ENCODE results near the gene STK32A.

The STK32A gene

DNA sequence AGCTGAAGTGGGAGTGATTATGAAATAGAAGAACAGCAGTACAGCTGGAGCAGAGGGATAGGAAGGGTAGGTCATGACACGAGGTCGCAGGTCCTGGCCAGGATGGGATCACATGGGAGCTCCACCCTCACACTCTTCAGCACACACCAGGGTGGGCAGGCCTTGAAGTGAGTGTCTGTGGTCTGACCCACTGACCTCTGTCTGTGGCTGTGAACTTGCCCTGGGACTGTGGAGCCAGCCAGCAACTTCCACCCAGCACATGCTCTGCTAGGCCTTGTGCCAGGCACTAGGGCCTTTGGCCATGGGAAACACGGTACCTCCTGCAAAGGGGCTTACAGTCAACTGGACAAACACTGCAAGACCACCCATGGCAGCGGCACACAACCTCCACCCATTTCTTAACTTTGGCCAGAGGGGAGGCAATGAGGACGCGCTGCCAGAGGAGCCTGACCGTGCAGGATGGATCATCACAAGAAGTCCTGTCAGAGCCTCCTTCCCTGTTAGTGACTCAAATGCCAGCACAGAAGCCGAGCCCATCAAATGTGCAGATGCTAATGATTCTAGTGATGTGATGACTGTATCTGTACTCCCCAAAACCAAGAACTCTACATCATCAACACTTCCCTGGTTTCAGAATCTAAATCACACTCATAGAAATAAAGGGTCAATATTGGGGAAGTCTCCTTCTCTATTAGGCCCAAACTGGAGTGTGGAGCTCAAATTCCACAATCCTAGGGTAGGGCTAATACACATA is 161.4 kb downstream of the STK32A start:
- no peak for DNase-seq

DNA sequence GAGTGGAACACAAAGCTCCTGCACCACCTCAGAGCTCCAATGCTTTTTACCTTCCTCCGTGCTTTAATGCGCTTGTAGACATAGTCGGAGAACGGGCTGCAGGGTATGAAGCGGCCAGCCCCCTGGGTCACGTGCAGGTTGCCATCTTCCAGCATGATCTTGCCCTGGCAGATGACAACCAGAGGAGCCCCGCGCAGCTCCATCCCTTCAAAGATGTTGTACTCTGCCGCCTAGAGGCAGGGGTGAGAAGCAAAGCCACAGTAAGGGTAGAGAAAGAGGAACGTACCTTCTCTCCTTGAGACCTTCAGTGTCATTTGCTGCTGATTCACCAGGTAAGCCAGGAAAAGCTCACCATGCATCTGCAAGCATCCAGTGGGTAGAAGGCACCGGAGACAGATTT is 162.8 kb downstream of the STK32A start:
- DNase-seq: no peak

DNA sequence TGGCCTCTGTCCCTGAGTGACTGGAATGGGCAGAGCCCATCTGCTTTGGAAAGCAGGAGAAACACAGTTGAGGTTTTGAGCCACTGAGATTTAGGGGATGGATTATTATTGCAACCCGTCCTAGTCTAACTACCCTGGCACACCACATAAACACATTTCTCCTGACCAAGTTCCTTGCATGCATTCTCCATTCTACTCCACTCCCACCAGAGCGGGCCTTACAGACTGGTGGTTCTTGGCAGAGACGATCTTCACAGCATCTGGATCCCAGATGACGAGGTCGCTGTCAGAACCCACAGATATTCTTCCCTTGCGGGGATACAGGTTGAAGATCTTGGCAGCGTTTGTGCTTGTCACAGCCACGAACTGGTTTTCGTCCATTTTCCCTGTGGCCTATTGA is 164.0 kb downstream of the STK32A start:
- DNase-seq: no peak

DNA sequence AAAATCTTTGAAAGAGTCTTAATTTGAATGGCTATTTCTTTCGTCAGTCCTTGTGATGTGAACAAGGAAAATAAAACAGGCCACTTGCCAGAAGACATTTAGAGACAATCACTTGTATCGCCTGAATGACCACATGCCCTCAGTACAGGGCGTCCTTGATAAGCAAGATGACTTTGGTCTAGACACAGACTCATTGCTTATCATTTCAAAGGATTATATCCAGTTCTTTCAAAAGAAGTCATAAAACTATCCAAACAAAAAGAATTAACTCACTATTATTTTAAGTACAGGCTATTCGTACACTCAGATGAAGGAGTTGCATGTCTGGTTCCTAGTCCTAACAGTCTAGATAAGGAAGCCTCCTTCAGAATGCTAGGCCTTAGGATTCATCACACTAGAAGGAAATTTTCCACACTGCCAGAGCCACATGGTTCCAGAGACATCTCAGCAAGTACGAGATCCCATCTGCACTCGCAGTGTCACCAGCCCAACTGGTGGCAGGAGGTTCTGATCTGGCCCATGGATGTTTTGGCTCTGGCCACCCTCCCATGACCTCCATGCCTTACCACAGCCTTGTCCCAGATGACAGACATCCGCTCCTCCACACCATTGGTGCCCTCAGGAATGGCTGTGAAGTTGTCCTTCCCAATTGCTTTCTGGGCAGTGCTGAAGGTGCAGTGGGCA is 165.4 kb downstream of the STK32A start:
- no peak for DNase-seq

DNA sequence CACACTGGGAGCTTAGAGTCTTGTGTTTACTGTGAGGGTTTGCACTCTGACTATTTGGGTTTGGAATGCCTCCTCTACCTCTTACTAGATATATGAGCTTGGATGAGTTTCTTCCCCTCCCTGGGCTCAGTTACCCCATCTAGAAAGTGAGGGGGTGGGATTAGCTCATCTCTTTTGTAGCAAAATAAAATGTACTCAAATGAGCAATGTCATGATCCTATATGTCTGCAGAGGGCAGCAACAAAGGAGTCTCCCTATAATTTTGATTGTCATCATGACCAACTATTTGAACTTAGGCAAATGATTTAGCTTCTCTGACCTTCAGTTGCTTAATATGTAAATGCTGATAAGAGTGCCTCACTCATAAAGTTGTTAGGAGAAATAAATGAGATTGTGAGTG is 166.1 kb downstream of the STK32A start:
- DNase-seq: no peak

DNA sequence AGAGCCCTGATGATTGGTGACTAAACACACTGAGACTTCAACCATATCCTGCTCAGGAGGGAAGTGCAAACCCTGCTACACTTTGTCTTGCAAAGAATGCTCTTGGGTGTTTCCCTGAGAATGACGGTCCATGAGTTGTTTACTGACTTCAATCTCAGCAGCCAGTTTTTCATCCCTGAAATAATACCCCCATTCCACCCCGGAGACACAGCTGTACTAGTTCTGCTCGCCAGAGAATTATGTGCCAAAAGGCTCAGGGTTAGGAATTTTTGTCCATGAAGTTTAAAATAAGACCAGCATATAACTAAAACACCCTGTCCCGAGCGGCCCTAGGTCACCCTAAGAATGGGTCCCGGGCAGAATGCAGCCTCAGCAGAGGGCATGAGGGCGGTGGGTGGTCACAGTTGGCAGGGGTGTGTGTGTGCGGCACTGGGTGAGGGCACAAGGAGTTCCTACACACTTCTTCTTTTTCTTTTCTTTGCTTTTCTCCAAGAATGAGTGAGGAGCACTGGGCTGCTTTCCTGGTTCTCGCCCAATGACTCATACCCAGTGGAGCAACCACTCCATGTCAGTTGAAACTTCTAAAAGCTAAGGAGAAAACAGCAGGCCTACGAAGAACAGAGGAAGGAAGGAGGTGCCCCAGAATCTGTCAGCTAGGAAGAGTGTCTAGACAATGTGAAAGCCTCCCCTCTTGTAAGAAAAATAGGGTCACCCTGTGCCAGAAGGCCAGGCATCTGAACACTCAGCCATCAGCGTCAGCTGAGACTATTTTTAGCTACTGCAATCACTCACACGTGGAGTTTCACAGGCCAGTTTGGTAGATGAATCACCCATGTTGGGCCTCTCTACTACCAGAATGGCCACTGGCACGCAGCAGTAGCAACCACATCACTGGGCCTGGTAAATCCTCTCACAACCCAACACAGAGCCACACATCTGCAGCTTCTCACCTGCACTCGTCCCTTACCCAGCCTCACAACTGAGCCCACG is 169.1 kb downstream of the STK32A start:
- no peak for DNase-seq

DNA sequence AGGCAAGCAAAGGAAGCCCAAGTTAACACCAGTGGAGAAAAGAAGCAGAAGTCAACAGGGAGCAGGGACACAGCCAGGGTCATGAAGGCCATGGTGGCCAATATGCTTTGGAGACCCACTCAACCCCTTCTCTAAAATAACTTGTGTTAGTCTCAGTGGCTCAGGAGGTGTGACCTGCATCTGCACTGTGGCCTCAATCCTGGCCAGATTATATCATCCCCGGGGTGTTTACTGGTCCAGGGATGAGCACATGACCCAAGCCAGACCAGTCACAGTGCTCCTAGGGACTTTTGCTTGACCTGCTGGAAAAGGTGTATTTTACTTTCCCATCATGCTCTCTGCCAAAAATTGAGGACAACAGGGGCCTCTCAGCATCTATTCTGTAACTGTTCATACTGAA is 169.9 kb downstream of the STK32A start:
- DNase-seq: no peak

DNA sequence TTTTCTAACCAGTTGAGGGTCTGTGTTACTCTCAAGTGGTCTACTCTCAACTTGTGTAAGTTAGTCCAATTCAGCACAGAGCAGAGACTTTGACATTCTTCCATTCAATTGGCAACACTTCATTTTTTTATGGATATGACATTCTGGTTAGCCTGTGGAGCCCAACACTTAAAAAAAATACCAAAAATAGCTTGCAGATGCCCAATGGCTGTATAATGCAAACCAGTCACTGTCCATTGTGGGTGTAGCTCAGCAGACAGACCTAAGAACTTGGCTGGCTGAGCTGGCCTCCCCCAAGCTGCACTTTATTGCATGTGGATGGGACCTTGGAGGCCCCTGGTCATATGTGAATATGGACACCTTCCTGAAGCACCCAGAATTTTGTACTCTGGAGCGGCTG is 171.8 kb downstream of the STK32A start:
- DNase-seq: no peak

DNA sequence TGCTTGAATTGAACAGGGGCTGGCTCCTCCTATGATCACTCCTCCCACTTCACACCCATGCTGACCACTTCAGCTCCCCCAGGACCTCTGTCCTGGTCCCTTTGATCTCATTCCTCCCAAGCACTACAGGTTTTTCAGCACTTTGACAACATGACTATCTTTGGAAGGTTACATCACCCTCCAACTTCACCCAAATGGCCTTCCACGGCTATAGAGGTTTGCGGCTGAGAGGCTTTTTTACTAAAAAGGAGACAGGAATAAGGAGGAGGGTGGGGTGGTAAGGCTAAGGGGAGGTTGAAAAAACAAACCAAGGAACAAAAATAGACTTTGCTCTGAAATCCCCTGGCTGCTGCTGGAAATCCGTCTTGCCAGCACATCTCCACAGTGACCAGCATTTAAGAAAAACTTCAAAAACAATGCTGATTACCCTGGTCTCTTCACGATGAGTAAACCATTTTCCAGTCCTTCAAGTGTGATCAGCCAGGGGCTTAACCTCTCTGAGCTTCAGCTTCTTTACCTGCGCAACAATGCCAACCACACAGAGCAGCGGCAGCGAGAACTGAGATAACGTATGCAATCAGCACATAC is 172.4 kb downstream of the STK32A start:
- DNase-seq: no peak

DNA sequence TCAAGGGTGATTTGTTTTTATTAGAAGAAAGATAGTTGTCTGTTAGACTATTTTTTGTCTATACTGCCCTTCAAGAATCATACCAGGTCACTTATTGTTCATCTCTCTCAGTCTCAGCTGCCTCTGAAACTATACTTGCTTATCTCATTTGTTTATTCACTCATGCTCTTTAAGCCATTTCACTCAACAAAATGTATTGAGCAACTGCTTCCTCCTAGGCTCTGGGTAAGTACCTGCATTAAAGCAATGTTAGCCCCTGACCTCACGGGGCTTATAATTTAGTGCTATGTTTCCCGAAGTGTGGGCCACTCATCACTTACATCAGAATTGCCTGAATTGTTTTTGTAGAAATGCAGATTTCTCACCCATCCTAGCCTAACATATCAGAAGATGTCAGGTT is 174.2 kb downstream of the STK32A start:
- no peak for DNase-seq

DNA sequence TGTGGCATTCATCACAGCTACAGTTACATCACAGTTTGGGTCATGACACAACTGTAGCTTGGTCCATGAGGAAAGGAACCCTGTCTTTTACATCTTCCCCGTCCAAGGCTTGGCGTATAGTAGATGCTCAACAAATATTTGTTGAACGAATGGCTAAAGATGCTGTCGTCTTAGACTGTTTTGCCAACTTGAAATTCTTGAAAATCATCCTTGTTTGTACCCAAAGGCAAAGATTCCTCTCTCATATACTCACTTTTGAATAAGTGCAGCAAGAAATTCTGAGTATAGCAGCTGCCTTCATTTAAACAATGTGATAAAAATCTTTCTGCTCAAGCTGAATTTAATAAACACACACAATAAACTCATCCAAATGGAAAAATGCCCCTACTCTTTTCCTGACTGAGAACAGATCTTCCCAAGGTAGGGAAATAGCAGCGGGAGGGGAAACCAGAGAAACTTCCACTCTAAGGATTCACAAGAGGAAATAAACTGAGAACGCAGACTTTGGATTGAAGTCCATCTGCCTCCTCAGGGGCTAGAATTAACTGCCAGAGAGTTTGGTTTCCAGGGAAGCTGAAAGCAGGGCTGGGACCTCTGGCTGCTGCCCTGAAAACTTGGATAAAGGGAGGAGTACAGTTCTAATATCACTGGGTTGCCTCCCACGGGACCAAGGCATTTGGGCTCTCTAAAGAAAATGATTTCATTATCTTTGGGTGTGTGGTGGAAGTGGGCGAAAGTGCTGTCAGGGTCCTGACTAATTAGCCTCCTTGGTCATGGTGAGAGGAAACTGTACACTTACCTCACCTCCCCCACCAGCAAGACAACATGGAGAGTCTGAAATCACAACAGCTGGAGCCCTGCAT is 175.9 kb downstream of the STK32A start:
- DNase-seq: no peak

DNA sequence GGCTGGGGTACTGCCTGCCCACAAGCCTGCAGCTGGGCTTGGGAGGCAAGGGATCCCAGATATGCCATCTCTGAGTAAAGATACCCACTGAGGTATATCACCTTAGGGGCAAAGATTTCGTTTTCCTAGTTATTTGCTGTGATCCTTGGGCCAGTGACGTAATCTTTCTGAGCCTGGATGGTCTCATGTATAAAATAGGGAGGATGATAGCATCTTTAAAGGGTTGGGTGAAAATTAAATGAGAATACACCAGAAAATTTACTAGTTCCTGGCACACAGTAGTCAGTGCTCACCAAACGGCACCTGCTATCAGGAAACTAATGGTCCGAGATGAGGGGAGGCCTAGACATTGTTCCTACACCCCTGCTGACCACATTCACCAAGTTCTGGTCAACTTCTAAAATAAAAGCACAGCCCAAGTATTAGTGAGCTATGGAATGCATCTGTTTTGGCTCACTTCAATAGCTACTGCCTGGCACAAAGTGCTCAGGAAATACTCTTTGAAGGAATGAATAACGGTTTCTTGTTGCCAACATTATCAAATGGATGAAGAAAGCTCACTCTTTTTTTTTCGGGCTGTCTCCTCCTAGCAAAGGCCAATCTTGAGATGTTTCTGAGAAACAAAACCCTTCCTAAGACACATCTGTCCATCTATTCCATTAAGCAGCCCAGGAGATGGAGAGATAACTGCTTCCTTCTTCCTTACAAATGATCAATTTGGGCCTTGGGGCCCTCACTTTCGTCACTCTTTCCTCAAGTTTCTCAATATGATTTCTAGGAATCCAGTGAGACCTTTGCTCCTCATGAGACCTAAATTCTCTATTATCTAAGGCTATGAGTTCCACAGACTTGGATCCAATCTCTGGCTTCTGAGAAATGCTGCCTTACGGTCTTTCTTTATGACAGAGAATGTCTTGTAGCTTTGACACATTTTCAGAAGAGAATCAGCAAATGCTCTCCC is 176.8 kb downstream of the STK32A start:
- no peak for DNase-seq

DNA sequence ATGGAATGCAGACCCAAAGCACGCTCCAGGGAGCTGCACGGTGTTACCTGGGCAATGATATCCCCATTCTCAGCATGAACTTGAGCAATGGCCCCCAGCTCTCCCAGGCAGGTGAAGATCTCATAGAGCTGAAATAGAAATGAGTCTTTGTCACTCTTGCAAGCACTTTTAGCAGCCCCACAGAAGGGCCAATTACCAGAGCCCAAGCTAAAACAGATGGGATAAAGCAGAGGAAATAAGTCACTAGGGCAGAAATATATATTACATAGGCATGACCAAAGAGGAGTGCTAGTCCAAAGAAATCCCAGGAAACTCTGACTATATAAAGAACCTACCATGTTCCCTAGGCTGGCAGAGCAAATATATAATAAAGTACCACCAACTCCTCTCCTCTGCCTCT is 177.7 kb downstream of the STK32A start:
- DNase-seq: no peak

DNA sequence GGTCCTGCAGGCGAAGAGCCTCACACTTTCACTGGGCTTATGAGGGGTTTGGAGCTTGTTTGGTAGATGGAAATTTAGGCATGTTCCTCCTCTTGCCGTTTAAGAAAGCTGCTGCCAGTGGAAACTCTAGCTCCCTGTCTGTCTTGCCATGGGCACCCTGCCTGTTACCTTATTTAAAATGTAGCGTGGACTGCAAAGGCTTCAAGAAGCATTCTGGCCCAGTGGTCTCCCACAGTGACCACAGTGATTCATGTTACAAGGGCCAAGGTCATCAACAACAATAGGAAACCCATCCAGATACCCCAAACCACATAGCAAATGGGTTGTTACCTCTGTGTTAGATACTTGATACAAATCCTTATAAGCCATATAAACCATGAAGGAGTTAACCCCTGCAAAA is 178.4 kb downstream of the STK32A start:
- no peak for DNase-seq

DNA sequence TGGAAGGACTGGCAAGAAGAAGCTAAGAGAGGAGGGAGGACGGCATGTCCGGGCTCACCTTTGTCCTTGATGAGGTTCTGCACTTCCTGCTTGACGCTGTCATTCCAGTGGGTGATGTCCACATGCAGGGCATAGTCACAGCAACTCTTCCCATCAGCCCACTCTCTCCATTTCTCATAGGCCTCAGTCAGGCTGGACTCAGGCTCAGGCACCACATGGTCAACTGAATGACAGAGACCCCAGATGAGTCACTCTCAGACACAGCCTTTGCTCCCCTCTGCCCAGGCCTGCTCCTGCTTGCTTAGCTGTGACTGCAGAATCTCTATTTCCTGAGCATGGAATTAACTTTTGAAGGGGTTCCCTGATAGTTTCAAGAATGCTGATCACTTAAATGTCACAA is 180.8 kb downstream of the STK32A start:
- no peak for DNase-seq

DNA sequence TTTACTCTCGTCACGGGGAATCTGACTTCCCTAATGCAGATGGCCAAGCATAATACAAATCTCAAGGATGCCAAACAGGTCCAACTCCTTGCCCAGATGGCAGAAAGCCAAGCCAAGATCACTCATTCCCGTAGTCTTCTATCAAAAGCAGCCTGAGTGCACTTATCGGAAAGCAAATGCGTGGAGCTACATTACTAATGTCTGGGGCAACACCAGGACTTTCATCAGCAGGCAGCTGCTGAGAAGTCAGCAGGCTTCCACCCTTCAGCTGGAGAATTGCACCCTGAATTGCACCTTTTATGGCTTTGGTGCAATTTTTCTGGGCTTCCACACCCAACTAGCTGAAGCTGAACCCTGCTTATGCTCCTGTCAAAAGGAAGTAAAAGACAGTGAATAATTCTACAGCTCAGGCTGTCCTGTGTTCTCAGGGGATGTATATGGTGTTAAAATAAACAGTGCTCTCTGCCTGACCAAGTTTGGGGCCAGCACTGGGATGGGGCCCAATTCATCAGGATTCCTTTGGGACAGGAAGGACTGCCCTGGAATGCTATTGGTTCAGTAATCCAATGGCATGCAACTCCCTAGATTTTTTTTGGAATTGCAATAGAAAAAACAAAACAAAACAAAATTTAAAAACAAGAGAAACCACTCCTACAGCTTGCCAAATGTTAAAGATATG is 182.4 kb downstream of the STK32A start:
- no peak for DNase-seq

DNA sequence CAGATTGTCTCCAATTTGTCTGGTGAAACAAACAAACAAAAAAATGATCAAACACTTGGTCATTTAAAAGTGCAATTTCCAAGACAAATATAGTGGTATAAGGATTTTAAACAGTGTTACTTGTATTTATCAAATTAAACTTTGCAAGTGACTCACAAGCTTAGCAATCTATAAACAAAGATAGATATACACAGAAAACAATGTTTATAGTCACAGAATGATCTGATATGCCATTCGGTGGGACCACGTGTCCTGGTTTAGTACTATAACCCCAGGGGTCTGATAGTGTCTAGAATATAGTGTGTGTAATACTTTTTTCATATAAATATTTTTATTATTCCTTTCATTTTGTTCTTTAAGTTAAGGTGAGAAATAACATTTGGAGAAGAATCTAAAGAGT is 183.8 kb downstream of the STK32A start:
- no peak for DNase-seq

DNA sequence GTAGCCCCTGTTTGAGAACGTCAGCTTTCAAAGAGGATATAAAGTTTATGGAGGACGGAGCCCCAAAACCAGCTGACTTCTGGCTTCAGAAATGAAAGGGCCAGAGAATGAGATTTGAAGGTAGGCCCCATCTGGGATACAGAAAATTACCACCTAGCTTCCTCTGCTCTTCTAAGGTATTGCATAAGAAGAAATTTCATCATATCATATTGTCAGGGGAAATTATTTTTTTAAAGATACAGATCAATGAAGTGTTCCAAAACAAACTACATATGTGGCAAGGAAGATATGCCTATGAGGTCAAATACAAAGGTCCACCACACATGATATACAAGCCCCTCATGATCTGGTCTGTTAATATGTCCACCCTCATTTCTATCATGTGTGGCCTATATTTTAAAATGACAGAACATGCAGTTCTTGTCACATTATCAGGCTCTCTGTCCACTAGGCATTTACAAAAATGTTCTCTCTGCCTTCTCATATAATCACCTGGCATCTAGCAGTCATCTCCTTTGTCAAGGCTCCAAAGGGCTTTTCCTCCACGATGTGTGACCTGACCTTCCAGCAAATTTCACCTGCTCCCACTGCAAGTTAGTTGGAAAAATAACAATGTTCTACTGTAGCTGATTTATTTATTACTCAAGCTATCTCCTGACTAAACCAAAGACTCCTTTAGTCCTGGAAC is 192.0 kb downstream of the STK32A start:
- DNase-seq: no peak

DNA sequence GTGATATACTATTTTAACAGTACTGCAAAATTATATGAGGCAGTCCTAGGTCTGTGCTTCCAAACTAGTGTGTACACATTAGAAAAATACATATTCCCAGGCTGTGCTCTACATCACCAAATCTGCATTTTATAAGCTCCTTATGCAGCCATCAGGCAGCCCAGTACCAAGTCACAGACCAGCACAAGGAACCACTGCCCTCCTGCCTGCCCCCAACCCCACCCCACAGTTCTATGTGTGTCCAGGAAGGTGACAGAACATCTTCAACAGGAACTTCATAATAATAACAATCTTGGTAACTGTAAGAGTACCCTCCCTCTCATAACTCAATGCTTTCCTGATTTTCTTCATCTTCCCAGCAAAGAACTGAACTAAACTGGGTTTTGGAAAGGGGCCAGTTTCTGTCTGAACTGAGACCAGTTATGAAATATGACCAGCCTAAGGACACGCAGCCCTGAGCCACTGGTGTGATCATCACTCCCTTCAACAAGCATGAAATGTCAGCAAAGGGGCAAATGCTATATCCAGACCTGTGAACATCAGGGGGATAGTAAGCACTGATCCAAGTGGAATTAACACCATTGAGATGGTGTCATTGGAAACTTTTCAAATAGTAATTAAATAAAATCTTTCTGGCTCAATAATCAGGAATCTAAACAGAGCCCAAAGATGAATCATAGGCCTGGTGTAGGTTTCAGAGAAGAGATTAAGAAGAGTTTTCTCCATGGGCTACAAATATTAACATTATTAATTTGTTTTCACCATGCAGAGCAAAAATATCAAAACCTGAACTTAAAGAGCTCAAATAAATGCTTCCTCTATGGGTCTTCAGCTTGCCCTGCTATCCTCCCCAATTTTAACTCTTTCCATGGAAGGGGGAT is 192.9 kb downstream of the STK32A start:
- DNase-seq: no peak

Measured in CD4-positive, alpha-beta T cell treated with Interleukin-4 for 4 hours (primary cell).